Measurements from ENCODE around the gene RBL1.

DNA sequence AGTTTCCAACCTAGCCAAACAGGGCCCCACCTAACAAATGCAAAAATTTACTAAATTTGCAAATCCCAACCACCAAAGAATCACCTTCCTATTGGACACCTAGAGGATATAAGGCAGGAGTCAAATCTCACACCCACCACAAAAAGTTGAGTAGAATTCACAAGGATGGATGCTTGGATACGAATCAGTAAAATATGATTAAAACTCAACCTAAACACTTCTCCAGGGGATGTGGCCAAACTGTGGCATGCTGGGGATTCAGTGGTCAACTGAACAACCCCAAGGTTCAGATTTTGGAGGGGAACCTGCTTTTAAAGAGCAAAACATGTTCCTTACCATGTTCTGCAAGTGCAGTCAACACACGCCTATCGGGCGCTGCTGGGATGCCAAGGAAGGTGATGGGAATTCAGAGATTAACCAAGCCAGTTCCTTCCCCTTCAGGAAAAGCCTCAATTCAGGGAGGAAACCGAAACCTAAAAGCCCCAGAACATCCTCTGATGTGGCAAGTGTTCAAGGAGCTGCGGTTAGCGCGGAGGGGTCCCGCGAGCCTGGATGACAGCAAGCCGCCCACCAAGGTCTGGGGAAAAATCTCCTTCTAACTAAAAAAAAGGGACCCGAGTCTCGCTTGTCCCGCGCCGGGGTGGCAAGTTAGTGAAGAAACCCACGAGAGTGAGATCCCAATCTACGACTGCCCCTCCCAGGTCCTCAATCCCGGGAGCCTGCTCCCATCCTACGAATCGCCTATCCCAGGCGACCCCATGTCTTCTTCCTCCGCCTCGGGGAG lies 145.2 kb downstream of the RBL1 start:
- TF ChIP-seq POLR2A (IDR thresholded peaks at IDR 0.05; ENCODE audit: extremely low read depth, insufficient read length) = no peak
- TF ChIP-seq, protein P1, sequence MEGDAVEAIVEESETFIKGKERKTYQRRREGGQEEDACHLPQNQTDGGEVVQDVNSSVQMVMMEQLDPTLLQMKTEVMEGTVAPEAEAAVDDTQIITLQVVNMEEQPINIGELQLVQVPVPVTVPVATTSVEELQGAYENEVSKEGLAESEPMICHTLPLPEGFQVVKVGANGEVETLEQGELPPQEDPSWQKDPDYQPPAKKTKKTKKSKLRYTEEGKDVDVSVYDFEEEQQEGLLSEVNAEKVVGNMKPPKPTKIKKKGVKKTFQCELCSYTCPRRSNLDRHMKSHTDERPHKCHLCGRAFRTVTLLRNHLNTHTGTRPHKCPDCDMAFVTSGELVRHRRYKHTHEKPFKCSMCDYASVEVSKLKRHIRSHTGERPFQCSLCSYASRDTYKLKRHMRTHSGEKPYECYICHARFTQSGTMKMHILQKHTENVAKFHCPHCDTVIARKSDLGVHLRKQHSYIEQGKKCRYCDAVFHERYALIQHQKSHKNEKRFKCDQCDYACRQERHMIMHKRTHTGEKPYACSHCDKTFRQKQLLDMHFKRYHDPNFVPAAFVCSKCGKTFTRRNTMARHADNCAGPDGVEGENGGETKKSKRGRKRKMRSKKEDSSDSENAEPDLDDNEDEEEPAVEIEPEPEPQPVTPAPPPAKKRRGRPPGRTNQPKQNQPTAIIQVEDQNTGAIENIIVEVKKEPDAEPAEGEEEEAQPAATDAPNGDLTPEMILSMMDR (IDR thresholded peaks at IDR 0.05; ENCODE audit: low read depth, low read length) = no peak

Measured in NB4 (cell line).